Measurements from ENCODE around the gene CD276.
"Not testable (repeated sequence)": the region's sequence is repeated elsewhere in the genome, so short reads cannot be mapped to it uniquely, and the experiment has no call there.

The CD276 gene

GRCh38 chr15:73683777-73684580, at the start of gene CD276:
TSS of gene CD276 (plus strand) at chr15:73684383. CDS start at chr15:73699640, 15,257 bp downstream.
- no peak for DNase-seq

- DNase-seq, result no peak
These were observed 46.7 kb upstream of the CD276 start for GRCh38 chr15:73637527-73637926.

- not testable (repeated sequence) for DNase-seq
These were observed 44.7 kb upstream of the CD276 start for GRCh38 chr15:73639464-73639863.

GRCh38 chr15:73647259-73648013, 36.7 kb upstream of the CD276 start:
- no peak for DNase-seq

GRCh38 chr15:73648014-73648295, 36.2 kb upstream of the CD276 start:
- DNase-seq, result no peak

GRCh38 chr15:73650416-73651126, 33.6 kb upstream of the CD276 start:
- peak; percentile 19 for DNase-seq

- no peak for DNase-seq
These were observed 29.5 kb upstream of the CD276 start for GRCh38 chr15:73654659-73655058.

- no peak for DNase-seq
These were observed 28.5 kb upstream of the CD276 start for GRCh38 chr15:73655724-73656123.

- no peak for DNase-seq
These were observed 25.5 kb upstream of the CD276 start for GRCh38 chr15:73658645-73659044.

GRCh38 chr15:73660455-73660854, 23.7 kb upstream of the CD276 start:
- no peak for DNase-seq

GRCh38 chr15:73674587-73674986, 9.6 kb upstream of the CD276 start:
- DNase-seq, result no peak

GRCh38 chr15:73677146-73677607, 7.0 kb upstream of the CD276 start:
- peak; percentile 31 for DNase-seq

GRCh38 chr15:73677733-73678132, 6.5 kb upstream of the CD276 start:
- no peak for DNase-seq

- DNase-seq, result no peak
These were observed 5.7 kb upstream of the CD276 start for GRCh38 chr15:73678498-73678897.

- DNase-seq, result no peak
These were observed 5.0 kb upstream of the CD276 start for GRCh38 chr15:73679180-73679579.

GRCh38 chr15:73679964-73680363, 4.2 kb upstream of the CD276 start:
- no peak for DNase-seq

GRCh38 chr15:73680549-73680948, 3.6 kb upstream of the CD276 start:
- no peak for DNase-seq

GRCh38 chr15:73681063-73681462, 3.1 kb upstream of the CD276 start:
- no peak for DNase-seq

- no peak for DNase-seq
These were observed 2.2 kb upstream of the CD276 start for GRCh38 chr15:73681856-73682599.

- DNase-seq, result no peak
These were observed 1.5 kb upstream of the CD276 start for GRCh38 chr15:73682600-73683090.

- DNase-seq, result no peak
These were observed 866 bp upstream of the CD276 start for GRCh38 chr15:73683257-73683776.

Data from stimulated activated CD4-positive, alpha-beta T cell treated with anti-CD3 and anti-CD28 coated beads, Interleukin-1b, Interleukin-23, amount 100 ng/mL, for 48 hours (primary cell).